Measurements from ENCODE around the gene BRIP1.

Gene BRIP1

GRCh38 chr17:61803216-61803615, 60.1 kb downstream of the BRIP1 start:
- H3K4me3 ChIP-seq (ENCODE audit: low read length), result no peak overlapping the region
- no peak for TF ChIP-seq CTCF (conservative IDR thresholded peaks at IDR 0.05; ENCODE audit: low read length)
- no peak for DNase-seq (ENCODE audit: low read depth)

GRCh38 chr17:61799812-61800484, 63.4 kb downstream of the BRIP1 start:
- no peak overlapping the region for H3K4me3 ChIP-seq (ENCODE audit: low read length)
- no peak for DNase-seq (ENCODE audit: low read depth)
- no peak for TF ChIP-seq CTCF (conservative IDR thresholded peaks at IDR 0.05; ENCODE audit: low read length)

GRCh38 chr17:61797283-61797682, 66.0 kb downstream of the BRIP1 start:
- no peak overlapping the region for H3K4me3 ChIP-seq (ENCODE audit: low read length)
- TF ChIP-seq CTCF (conservative IDR thresholded peaks at IDR 0.05; ENCODE audit: low read length), result no peak
- no peak for DNase-seq (ENCODE audit: low read depth)

DNA sequence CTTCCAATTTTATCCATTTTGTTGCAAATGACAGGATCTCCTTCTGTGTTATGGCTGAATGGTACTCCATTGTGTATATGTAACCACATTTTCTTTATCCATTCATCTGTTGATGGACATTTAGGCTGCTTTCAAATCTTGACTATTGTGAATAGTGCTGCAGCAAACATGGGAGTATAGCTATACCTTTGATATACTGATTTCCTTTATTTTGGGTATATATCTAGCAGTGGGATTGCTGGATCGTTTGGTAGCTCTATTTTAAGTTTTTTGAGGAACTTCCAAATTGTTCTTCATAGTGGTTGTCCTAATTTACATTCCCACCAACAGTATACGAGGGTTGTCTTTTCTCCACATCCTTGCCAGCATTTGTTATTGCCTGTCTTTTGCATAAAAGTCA, 67.8 kb downstream of the BRIP1 start:
- no peak for DNase-seq (ENCODE audit: low read depth)
- TF ChIP-seq CTCF (conservative IDR thresholded peaks at IDR 0.05; ENCODE audit: low read length), result no peak
- H3K4me3 ChIP-seq (ENCODE audit: low read length), result no peak overlapping the region

- TF ChIP-seq CTCF (conservative IDR thresholded peaks at IDR 0.05; ENCODE audit: low read length), result no peak
- DNase-seq (ENCODE audit: low read depth), result no peak
- H3K4me3 ChIP-seq (ENCODE audit: low read length), result no peak overlapping the region
Observed at GRCh38 chr17:61794792-61795191, 68.5 kb downstream of the BRIP1 start.

DNA sequence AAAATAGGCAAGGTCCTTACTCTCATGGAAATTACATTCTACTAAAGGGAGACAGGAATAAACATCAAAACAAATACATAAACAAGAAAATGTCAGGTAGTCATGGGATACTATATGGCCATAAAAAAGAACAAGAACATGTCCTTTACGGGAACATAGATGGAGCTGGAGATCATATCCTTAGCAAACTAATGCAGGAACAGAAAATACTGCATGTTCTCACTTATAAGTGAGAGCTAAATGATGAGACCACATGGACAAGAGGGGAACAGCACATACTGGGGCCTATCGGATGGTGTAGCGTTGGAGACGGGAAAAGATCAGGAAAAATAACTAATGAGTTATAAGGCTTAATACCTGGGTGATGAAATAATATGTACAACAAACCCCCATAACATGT, 69.1 kb downstream of the BRIP1 start:
- no peak for DNase-seq (ENCODE audit: low read depth)

More for the DNA sequence above, 69.1 kb downstream of the BRIP1 start:
- H3K4me3 ChIP-seq (ENCODE audit: low read length), result no peak overlapping the region
- no peak for TF ChIP-seq CTCF (conservative IDR thresholded peaks at IDR 0.05; ENCODE audit: low read length)
